GM18498 (cell line): ENCODE data around the gene GRAP2.

Experiments
- ATAC-seq: cut with Tn5 transposase; IDR thresholded peaks from one replicate; pipeline ENCODE4 v1.9.1; 2021; ENCODE audit warnings: mild to moderate bottlenecking, moderate library complexity; ENCODE audit not compliant: unreplicated experiment

GRAP2 gene

DNA sequence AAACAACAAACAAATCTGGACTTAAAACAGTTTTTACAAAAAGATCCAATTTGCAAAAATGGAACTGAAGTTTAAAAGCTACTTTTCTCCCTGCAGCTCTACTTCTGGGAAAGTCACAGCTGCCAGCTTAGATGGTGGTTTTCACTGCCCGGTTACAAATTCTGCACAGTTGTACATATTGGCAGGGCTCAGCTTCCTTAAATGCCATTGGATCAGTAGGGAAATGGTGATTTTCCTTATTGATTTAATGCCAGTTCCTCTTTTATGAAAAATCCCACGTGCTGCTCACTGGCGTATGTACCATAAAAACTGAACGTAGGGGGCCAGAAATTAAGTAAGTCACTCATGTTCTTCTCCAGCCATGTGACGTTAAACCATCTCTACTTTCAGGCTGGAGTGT, 22.8 kb downstream of the GRAP2 start:
- ATAC-seq, result no peak

DNA sequence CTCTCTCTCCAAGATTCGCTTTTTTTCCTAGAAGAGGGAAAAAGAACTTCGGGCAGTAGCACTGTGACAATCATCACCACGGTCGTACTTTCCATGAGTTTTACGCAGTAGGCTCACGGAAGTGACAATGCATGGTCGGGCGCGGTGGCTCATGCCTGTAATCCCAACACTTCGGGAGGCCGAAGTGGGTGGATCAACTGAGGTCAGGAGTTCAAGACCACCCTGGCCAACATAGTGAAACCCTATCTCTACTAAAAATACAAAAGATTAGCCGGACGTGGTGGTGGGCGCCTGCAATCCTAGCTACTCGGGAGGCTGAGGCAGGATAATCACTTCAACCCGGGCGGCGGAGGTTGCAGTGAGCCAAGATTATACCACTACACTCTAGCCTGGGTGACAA, 23.4 kb downstream of the GRAP2 start:
- ATAC-seq, result no peak

- no peak for ATAC-seq
Measured at GRCh38 chr22:39925273-39925672, 24.4 kb downstream of the GRAP2 start.

GRCh38 chr22:39925909-39926679, 25.2 kb downstream of the GRAP2 start:
- no peak for ATAC-seq

- ATAC-seq, result no peak
Measured at GRCh38 chr22:39926753-39927152, 25.9 kb downstream of the GRAP2 start.

DNA sequence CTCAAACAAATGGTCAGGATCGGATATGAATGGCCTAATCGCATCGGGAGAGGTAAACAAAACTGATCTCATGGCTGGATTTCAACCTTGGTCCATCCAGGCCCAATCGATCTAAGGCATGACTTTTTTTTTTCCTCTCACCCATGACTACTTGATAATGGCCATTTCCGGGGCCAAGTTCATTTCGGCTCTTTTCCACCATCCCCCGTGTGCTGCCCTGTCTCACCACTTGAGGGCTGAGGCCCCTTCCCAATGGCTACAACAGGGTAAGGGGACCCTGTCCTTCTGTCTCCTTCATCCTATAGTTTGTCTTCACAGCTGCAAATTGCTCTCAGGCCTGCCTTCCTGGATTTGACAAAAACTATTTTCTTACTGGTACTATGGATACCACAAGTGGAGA, 26.7 kb downstream of the GRAP2 start:
- ATAC-seq, result no peak

DNA sequence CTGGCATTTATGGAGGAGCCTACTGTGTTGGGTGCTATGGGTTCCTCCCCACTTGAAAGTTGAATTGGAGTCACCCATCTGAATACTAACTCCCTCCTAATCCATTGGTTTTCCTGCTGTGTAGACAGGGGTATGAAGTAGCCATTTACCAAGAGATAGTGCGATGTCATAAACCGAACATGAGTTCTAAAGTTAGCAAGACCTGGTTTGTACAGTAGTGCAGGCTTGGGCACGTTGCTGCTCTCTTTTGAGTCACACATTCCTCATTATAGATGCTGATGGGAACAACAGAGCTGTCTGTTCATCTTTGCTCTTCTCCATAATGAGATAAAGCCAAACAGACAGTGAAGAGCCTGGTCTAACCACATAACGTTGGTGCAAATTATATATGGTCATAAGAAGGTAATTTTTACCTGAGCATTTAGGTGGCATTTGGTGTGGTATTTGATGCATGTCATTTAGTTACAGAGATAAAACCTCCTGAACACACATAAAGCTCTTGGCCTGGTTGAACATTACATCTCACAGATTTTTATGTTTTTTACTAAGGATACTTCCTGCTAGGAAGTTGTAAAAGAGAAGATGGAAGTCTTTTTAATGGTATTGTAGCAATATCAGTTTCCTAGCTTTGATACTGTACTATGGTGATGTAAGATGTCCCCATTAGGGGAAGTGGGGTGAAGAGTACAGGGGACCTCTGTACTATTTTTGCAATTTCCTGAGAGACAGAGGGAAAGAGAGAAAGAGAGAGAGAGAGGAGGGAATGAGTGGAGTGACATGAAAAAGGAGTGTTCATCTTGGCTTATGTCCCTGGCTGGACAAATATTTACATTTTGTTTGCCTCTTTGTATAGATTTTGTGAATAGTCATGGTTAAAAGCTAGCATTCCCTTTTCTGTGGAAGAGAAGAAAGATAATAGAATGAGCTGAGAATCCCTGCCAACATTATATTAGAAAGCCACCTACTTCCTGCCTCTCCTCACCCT, 27.9 kb downstream of the GRAP2 start:
- ATAC-seq, result no peak

- no peak for ATAC-seq
Measured at GRCh38 chr22:39931251-39931650, 30.4 kb downstream of the GRAP2 start.

DNA sequence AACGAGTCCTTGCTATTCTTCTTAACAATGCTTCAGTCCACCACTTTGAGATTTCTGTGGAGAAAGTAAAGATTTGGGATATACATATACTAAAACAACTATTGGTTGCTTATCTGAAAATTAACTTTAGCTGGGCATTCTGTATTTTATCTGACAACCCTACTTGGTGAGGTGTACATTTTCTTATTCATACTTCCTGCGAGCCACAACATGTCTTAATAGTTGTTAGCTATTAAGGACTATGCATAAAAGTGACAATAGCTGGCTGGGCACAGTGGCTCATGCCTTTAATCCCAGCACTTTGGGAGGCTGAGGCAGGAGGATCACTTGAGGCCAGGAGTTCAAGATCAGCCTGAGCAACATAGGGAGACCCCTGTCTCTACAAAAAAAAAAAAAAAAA, 31.3 kb downstream of the GRAP2 start:
- no peak for ATAC-seq

DNA sequence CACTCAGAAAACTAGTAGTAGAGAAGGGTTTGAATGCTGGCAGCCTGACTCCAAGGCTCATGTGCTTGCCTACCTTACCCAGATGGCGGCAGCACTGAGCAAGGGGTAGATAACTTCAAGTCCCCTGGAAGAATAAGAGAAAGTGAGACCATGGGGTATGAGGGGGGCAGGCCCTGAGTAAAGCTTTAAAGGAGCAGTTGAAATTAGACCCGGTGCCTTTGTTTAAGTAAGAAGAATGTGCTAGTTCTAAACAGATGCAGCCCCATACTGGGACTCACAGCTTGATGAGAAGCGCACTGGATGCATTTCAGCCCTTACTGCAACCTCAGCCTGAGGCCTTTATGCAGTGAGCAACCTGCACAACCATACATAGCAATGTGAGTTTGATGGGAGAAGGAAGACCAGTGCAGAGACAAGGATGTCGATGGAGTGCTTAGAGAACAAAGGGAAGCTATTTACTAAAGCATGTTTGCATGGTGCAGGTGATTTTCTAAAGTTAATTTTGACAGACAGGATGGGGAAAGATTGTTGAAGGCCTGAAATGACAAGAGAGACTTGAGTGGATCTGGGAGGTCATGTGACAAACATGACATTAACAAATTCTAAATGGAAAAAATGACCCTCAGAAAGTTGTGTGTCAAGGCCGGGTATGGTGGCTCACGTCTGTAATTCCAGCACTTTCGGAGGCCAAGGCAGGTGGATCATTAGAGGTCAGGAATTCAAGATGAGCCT, 32.2 kb downstream of the GRAP2 start:
- ATAC-seq, result no peak

DNA sequence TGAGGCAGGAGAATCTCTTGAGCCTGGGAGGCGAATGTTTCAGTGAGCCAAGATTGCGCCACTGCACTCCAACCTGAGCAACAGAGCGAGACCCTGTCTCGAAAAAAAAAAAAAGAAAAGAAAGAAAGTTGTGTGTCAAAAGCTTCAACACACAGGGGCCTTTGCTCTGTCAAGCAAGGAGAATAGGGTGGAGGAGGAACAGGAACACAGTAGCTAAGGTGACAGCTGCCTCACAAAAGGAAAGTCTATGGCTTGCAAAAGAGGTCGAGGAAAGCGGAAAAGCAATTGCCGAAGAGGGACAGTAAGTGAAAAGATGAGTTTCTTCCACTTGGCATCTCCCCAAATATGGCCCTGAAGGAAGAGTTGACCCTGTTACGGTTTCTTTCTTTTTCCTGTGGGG, 32.9 kb downstream of the GRAP2 start:
- peak; percentile 39 for ATAC-seq

DNA sequence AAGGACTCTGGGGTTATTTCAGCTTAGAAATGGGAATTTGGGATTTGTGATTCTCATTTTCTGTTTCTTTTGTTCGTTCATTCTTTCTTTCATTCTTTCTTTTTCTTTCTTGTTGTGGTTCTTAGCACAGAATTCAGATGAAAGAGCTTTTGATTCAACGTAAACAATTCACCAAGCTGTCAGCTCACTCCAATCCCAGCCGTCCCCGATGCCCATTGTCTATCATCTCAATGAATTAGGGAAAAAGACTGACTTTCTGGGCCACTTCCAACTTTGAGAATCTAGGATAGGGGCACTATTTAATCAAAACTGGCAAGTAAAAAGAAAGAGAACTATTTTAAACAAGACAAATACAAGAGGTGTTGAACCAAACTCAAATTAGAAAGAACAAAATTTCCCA, 34.2 kb downstream of the GRAP2 start:
- no peak for ATAC-seq

GRCh38 chr22:39935612-39936011, 34.7 kb downstream of the GRAP2 start:
- no peak for ATAC-seq

GRCh38 chr22:39936523-39937145, 35.8 kb downstream of the GRAP2 start:
- ATAC-seq, result no peak

DNA sequence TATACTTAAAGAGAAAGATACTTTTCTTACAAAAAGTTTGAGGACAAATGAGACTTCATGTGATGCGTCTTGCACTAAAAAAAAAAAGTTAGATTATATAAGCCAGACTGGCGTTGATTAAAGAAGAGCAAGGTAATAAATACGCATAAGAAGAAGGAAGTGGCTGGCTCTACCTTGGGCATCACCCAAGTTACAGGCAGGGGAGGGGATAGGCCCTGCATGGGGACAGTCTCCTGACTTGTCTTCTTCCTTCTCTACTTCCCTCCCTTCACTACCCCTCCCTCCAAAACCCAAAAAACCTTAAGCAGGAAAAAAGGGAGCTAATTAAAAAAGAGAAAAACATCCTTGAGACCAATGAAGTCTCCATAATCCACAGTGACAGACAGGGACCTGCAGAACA, 37.0 kb downstream of the GRAP2 start:
- no peak for ATAC-seq

GRCh38 chr22:39938509-39939111, 37.7 kb downstream of the GRAP2 start:
- ATAC-seq, result no peak

GRCh38 chr22:39939830-39940229, 38.9 kb downstream of the GRAP2 start:
- no peak for ATAC-seq

GRCh38 chr22:39940757-39941305, 39.9 kb downstream of the GRAP2 start:
- no peak for ATAC-seq

DNA sequence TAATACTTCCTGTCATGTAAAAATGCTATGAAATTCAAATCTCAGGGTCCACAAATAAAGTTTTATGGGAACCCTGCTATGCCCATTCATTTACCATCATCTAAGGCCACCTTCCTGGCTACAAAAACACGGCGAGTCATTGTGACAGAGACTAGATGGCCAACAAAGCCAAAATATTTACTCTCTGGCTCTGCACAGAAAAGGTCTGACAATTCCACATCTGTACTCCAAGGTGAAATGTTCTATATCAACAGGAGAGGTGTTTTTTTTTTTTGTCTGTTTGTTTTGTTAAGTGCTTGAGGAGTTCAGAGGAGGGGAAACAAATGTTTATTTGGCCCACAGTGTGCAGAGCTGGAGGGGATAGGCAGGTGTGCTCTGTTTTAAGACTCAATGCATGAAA, 40.7 kb downstream of the GRAP2 start:
- ATAC-seq, result no peak
